Subcutaneous adipose tissue (tissue), 4 donors: Measurements from ENCODE around the gene ANKS1B. TPM values are rescaled to one million over a fixed set of nuclear protein-coding genes. Genes with fewer than 3 reads are reported as not detected.

Source experiments
- total RNA-seq, 4 donors: library from RNA; depleted of rRNA; stranded (reverse); fragments of >200 nt; gene quantifications; one replicate each; pipeline ENCODE4 v1.1.0, GENCODE V29; 2016
- TF ChIP-seq, protein P1 (sequence below): fragments of 450-650 bp; IDR thresholded peaks from one replicate; pipeline ENCODE4 v1.5.1; 2016; ENCODE audit warnings: low read depth, mild to moderate bottlenecking, control low read depth, antibody characterized with exemption, moderate library complexity

Gene ANKS1B
- total RNA-seq, 4 donors from 2014 or later: 4.5 to 15.4 (median 10.1) TPM

- TF ChIP-seq, protein P1, sequence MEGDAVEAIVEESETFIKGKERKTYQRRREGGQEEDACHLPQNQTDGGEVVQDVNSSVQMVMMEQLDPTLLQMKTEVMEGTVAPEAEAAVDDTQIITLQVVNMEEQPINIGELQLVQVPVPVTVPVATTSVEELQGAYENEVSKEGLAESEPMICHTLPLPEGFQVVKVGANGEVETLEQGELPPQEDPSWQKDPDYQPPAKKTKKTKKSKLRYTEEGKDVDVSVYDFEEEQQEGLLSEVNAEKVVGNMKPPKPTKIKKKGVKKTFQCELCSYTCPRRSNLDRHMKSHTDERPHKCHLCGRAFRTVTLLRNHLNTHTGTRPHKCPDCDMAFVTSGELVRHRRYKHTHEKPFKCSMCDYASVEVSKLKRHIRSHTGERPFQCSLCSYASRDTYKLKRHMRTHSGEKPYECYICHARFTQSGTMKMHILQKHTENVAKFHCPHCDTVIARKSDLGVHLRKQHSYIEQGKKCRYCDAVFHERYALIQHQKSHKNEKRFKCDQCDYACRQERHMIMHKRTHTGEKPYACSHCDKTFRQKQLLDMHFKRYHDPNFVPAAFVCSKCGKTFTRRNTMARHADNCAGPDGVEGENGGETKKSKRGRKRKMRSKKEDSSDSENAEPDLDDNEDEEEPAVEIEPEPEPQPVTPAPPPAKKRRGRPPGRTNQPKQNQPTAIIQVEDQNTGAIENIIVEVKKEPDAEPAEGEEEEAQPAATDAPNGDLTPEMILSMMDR: no peak
Observed at GRCh38 chr12:99250091-99250490, 734.6 kb downstream of the ANKS1B start.

DNA sequence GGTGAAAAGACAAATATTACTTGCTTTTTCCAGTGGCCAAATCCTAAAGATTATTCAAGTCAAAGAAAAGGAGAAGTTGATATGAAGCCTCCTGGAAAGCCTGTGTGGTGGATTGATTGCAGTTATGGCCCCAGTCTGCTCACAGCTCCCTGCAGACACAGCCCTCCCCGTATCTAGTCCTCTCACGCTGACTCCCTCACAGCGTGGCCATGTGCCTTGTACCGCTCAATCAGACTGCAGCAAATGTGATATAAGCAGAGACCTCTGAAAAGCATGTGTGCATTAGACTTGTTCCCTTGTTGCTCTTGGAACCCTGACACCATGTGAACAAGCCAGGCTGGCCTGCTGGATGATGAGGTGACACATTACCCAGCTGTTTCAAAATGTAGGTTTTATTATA is 735.2 kb downstream of the ANKS1B start:
- TF ChIP-seq, protein P1: no peak

DNA sequence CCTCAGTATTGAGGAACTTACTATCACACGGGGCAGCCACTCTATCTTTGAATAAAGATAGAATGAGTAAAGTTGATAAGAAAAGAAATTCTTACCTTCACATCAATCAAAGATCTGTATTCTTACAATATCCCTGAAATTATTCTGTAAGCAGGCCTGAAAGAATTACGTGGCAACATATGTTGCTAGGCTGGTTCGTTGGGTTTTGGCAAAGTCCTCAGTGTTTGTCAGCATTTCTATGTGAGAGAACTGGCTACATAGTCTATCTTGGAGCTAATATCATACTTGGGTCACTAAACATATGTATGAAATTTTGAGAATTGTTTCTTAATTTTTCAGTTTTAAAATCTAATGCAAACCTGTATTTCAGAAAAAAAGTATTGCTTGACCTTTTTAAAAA is 749.4 kb downstream of the ANKS1B start:
- TF ChIP-seq, protein P1: no peak

DNA sequence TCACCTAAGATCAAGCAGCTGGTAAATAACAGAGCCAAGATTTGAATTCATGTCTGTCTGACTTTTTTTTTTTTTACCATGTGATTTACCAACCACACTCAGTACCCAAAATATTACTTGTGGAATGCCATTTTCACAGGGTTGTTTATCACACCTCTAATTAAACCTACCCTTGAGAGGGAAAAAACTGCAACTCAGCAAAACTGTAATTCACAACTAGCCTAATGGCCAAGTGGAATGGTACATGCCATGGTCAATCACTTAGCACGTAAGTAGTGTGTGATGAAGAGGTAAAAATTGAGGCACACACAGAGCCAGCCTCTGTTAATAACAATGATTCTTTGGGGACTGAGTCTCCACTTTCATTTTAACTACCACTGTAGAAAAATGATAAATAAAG is 750.0 kb downstream of the ANKS1B start:
- TF ChIP-seq, protein P1: no peak

GRCh38 chr12:99232324-99232723 is 752.4 kb downstream of the ANKS1B start:
- TF ChIP-seq, protein P1: no peak

DNA sequence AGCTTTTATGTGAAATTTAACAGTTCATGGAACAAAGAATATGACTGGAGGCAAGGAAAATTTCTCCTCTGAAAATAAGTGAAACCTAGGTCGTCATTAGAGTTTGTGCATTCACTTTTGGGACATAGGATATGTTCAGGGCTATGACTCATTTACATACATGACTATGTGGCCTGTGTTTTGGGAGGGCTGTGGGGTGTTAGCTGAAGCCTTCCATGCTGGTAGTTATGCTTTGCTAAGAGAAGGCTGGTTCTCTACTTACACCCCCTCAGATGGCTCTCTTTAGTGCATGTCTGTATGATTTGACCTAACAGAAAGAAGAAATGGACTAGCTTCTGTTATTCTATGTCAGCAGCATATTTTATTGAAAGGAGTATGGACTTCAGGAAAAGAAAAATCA is 753.7 kb downstream of the ANKS1B start:
- TF ChIP-seq, protein P1: no peak

- TF ChIP-seq, protein P1: no peak
Observed at GRCh38 chr12:99224237-99224636, 760.5 kb downstream of the ANKS1B start.
